Measurements from ENCODE around the gene CUX1. TPM values are rescaled to one million over a fixed set of nuclear protein-coding genes. Genes with fewer than 3 reads are reported as not detected.

Gene CUX1
- total RNA-seq, 2 experiments from 2014 or later = 20.2 to 20.4 TPM

GRCh38 chr7:102111061-102112041, 293.9 kb downstream of the CUX1 start:
- Mint-ChIP-seq H3K27me3 (no peaks in the 10 kb centered on the region), H3K27ac (no peak overlapping the region), H3K4me1 (ENCODE audit: low read depth) (no peaks in the 10 kb centered on the region), H3K4me3 (no peak overlapping the region), H3K9me3 (no peaks in the 10 kb centered on the region), H3K36me3 (ENCODE audit: low read depth) (peaks cover 18% of the 10 kb centered on the region)
- no peak for TF ChIP-seq CTCF (IDR thresholded peaks at IDR 0.05)
- no peak for DNase-seq
- CTCF ChIA-PET = no interaction called here
- POLR2A ChIA-PET = no interaction called here
- intact Hi-C loops (cut with micrococcal nuclease) = no loop called here
- ATAC-seq = no peak

- no peaks in the 10 kb centered on the region for H3K9me3 Mint-ChIP-seq
- no peak for ATAC-seq
- H3K27ac Mint-ChIP-seq = no peak overlapping the region
- no peak for DNase-seq
- ChIA-PET POLR2A (no interaction called here), CTCF (no interaction called here)
- no peak for TF ChIP-seq CTCF (IDR thresholded peaks at IDR 0.05)
- no peak overlapping the region for H3K4me3 Mint-ChIP-seq
- H3K27me3 Mint-ChIP-seq = no peaks in the 10 kb centered on the region
- peaks cover 20% of the 10 kb centered on the region for H3K36me3 Mint-ChIP-seq (ENCODE audit: low read depth)
- H3K4me1 Mint-ChIP-seq (ENCODE audit: low read depth) = no peaks in the 10 kb centered on the region
- intact Hi-C loops (cut with micrococcal nuclease) = no loop called here
Measured at GRCh38 chr7:102115181-102115580, 297.8 kb downstream of the CUX1 start.

- ChIA-PET POLR2A (no interaction called here), CTCF (no interaction called here)
- intact Hi-C loops (cut with micrococcal nuclease) = no loop called here
- Mint-ChIP-seq H3K4me1 (ENCODE audit: low read depth) (no peaks in the 10 kb centered on the region), H3K4me3 (no peak overlapping the region), H3K9me3 (no peaks in the 10 kb centered on the region), H3K27ac (no peak overlapping the region), H3K36me3 (ENCODE audit: low read depth) (peaks cover 20% of the 10 kb centered on the region), H3K27me3 (no peaks in the 10 kb centered on the region)
- ATAC-seq (no peak), DNase-seq (no peak)
- no peak for TF ChIP-seq CTCF (IDR thresholded peaks at IDR 0.05)
Measured at GRCh38 chr7:102115931-102116330, 298.5 kb downstream of the CUX1 start.

- Mint-ChIP-seq H3K4me1 (ENCODE audit: low read depth) (peaks cover 11% of the 10 kb centered on the region), H3K27me3 (no peaks in the 10 kb centered on the region), H3K4me3 (no peak overlapping the region), H3K36me3 (ENCODE audit: low read depth) (peaks cover 19% of the 10 kb centered on the region), H3K9me3 (no peaks in the 10 kb centered on the region), H3K27ac (no peak overlapping the region)
- TF ChIP-seq CTCF (IDR thresholded peaks at IDR 0.05) = no peak
- intact Hi-C loops (cut with micrococcal nuclease) = no loop called here
- ATAC-seq = no peak
- CTCF ChIA-PET = no interaction called here
- no peak for DNase-seq
- POLR2A ChIA-PET = no interaction called here
Measured at GRCh38 chr7:102117743-102118142, 300.3 kb downstream of the CUX1 start.

GRCh38 chr7:102119213-102119651, 301.8 kb downstream of the CUX1 start:
- no peak for TF ChIP-seq CTCF (IDR thresholded peaks at IDR 0.05)
- ChIA-PET CTCF (no interaction called here), POLR2A (no interaction called here)
- intact Hi-C loops (cut with micrococcal nuclease) = no loop called here
- no peaks in the 10 kb centered on the region for H3K27me3 Mint-ChIP-seq
- peaks cover 16% of the 10 kb centered on the region for H3K36me3 Mint-ChIP-seq (ENCODE audit: low read depth)
- H3K4me1 Mint-ChIP-seq (ENCODE audit: low read depth) = peaks cover 11% of the 10 kb centered on the region
- no peak for DNase-seq
- no peak overlapping the region for H3K27ac Mint-ChIP-seq
- H3K9me3 Mint-ChIP-seq = no peaks in the 10 kb centered on the region
- H3K4me3 Mint-ChIP-seq = no peak overlapping the region
- ATAC-seq = no peak

Measured in activated CD8-positive, alpha-beta T cell treated with anti-CD3 and anti-CD28 coated beads for 36 hours (primary cell).